BE2C (cell line): Measurements from ENCODE around the gene SHISA7.

ENCODE experiments used
- DNase-seq: peaks from one replicate; pipeline ENCODE4 v3.0.0-alpha.2; 2020
- H3K27me3 ChIP-seq: fragments of 250-450 bp; sonication (Bioruptor Pico); 2 replicates; pipeline ENCODE4 v1.5.1; 2020; ENCODE audit warnings: mild to moderate bottlenecking
- H3K36me3 ChIP-seq: fragments of 250-450 bp; sonication (Bioruptor Pico); 2 replicates; pipeline ENCODE4 v1.5.1; 2020; ENCODE audit warnings: mild to moderate bottlenecking
- H3K4me1 ChIP-seq: fragments of 250-450 bp; sonication (Bioruptor Pico); 2 replicates; pipeline ENCODE4 v1.5.1; 2020
- H3K4me3 ChIP-seq: 2 replicates; pipeline ENCODE4 v1.5.1; 2011; ENCODE audit warnings: low read depth, low read length
- H3K9me3 ChIP-seq: fragments of 250-450 bp; sonication (Bioruptor Pico); 2 replicates; pipeline ENCODE4 v1.5.1; 2020
- TF ChIP-seq, protein P1 (sequence below): IDR thresholded peaks from 2 replicates; pipeline ENCODE4 v1.5.1; 2012; ENCODE audit warnings: mild to moderate bottlenecking, low read depth, low read length

The SHISA7 gene

DNA sequence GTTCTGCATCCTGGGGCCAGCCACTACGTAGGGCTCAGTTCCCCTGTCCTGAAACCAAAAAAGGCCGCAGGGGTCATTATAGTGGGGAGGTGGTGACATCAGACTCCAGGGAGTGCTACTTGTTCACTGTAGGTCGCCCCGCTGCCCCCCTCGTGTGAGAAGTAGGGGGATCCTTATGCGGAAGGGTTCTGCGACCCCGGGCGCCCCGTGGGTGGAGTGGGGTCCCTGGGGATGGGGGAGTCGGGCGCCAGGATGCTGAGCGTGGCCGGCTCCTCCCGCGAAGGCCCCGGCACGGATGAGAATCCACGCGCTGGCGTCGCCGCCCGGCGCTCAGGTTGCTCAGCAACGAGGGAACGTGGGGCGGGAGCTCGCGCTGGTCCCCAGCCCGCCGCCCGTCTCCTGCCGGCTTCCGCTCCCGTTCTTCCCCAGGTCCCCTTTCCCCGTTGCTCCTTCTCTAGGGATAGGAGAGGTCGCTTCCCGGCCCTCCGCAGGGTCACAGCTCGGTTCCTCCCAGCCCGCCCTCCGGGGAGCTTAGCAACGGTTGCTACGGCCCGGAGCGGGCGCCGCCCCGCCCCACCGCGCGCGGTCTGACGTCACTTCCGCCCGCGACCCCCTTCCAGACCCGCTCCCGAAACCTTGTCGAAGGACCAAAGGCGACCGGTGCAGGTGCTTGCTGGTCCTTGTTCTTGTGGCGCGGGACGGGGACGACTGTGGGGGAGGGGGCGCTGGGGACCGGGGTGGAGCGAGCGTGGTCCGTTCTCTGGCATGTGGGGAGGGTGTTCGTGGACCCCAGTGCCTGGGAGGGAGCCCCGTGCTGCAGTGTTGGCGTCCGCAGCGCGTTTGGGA is 41.7 kb upstream of the SHISA7 start, which contains the start of gene NAT14:
TSS of gene NAT14 (plus strand) at position 596 of the 846 bp plus-strand sequence. CDS start 521 bp downstream, outside the sequence.
- no peaks in the 10 kb centered on the region for H3K27me3 ChIP-seq
- peaks cover 6% of the 10 kb centered on the region; the same call in 1 of the 2 replicates for H3K36me3 ChIP-seq
- peak; percentile 86 for DNase-seq
- no peaks in the 10 kb centered on the region for H3K9me3 ChIP-seq
- TF ChIP-seq, protein P1, sequence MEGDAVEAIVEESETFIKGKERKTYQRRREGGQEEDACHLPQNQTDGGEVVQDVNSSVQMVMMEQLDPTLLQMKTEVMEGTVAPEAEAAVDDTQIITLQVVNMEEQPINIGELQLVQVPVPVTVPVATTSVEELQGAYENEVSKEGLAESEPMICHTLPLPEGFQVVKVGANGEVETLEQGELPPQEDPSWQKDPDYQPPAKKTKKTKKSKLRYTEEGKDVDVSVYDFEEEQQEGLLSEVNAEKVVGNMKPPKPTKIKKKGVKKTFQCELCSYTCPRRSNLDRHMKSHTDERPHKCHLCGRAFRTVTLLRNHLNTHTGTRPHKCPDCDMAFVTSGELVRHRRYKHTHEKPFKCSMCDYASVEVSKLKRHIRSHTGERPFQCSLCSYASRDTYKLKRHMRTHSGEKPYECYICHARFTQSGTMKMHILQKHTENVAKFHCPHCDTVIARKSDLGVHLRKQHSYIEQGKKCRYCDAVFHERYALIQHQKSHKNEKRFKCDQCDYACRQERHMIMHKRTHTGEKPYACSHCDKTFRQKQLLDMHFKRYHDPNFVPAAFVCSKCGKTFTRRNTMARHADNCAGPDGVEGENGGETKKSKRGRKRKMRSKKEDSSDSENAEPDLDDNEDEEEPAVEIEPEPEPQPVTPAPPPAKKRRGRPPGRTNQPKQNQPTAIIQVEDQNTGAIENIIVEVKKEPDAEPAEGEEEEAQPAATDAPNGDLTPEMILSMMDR = no peak
- H3K4me1 ChIP-seq = peaks cover 22% of the 10 kb centered on the region
- H3K4me3 ChIP-seq = peak within 1 kb of the TSS; percentile 68

DNA sequence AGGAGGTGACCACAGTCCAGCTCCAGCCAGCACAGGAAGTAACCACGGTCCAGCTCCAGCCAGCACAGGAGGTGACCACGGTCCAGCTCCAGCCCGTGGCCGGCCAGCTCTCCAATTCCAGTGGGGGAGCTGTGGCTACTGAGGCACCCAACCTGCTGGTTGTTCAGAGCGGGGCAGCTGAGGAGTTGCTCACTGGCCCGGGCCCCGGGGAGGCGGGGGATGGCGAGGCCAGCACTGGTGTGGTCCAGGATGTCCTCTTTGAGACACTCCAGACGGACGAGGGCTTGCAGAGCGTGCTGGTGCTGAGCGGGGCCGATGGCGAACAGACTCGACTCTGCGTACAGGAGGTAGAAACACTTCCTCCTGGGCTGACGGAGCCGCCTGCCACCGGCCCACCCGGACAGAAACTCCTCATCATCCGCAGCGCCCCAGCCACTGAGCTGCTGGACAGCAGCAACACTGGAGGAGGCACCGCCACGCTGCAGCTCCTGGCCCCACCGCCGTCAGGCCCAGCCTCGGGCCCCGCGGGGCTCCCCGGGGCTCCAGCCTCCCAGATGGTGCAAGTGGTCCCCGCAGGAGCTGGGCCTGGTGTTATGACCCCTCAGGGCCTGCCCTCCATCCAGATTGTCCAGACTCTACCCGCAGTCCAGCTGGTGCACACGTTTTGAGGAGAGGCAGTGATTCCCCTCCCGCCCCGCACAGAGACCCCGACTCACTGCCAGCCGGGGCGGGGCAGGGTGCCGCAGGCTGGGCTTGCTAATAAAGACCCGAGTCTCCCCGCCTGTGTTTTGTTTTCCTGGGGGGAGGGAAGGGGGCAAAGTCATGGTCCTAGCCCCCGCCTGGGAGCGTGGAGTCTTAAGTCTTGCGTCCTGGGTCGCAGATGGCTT is 40.8 kb upstream of the SHISA7 start:
- peak overlapping the region; percentile 68 for H3K4me3 ChIP-seq

DNA sequence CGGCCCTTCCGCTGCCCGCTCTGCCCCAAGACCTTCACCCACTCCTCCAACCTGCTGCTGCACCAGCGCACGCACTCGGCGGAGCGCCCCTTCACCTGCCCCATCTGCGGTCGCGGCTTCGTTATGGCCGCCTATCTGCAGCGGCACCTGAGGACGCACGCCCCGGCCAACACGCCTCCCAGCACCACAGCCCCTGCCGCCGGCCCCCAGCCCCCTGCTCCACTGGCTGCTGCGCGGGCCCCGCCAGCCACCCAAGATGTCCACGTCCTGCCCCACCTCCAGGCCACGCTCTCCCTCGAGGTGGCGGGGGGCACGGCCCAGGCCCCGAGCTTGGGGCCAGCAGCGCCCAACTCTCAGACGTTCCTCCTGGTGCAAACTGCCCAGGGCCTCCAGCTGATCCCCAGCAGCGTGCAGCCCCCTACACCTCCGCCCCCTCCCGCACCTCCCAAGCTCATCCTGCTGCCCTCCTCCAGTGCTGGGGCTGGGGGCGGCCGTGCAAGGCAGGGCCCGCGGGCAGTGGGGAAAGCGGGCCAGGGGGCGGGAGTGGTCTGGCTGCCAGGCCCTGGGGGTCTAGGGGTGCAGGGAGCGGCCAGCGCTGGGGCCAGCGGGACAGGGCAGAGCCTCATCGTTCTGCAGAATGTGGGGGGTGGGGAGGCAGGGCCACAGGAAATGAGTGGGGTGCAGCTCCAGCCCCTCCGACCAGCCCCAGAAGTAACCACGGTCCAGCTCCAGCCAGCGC is 40.0 kb upstream of the SHISA7 start:
- Histone ChIP-seq H3K9me3 (no peaks in the 10 kb centered on the region), H3K4me1 (peaks cover 17% of the 10 kb centered on the region), H3K27me3 (no peaks in the 10 kb centered on the region), H3K4me3 (no peak overlapping the region), H3K36me3 (peaks cover 6% of the 10 kb centered on the region; the same call in 1 of the 2 replicates)
- TF ChIP-seq, protein P1 = no peak
- no peak for DNase-seq

More for the DNA sequence above, 40.8 kb upstream of the SHISA7 start:
- Histone ChIP-seq H3K9me3 (no peaks in the 10 kb centered on the region), H3K27me3 (no peaks in the 10 kb centered on the region), H3K36me3 (peaks cover 6% of the 10 kb centered on the region; the same call in 1 of the 2 replicates), H3K4me1 (peaks cover 20% of the 10 kb centered on the region)
- DNase-seq = peak; percentile 20
- TF ChIP-seq, protein P1 = no peak

- Histone ChIP-seq H3K9me3 (no peaks in the 10 kb centered on the region), H3K4me1 (peaks cover 11% of the 10 kb centered on the region), H3K36me3 (peaks cover 6% of the 10 kb centered on the region; the same call in 1 of the 2 replicates), H3K27me3 (no peaks in the 10 kb centered on the region), H3K4me3 (no peak overlapping the region)
- TF ChIP-seq, protein P1 = no peak
- peak; percentile 10 for DNase-seq
Measured at GRCh38 chr19:55482156-55482961, 39.3 kb upstream of the SHISA7 start.

GRCh38 chr19:55481794-55482155 is 38.7 kb upstream of the SHISA7 start:
- no peaks in the 10 kb centered on the region for H3K27me3 ChIP-seq
- DNase-seq = no peak
- H3K4me3 ChIP-seq = no peak overlapping the region
- peaks cover 6% of the 10 kb centered on the region; the same call in 1 of the 2 replicates for H3K36me3 ChIP-seq
- TF ChIP-seq, protein P1 = no peak
- peaks cover 6% of the 10 kb centered on the region for H3K4me1 ChIP-seq
- H3K9me3 ChIP-seq = no peaks in the 10 kb centered on the region
